GM23248 (cell line): ENCODE data around the gene CDK3.

Source experiments
- EZH2 ChIP-seq: fragments of 200-600 bp; sonication (generic); IDR thresholded peaks from 2 replicates; pipeline ENCODE4 v1.6.1; 2018; ENCODE audit warnings: antibody characterized with exemption, mild to moderate bottlenecking; ENCODE audit not compliant: insufficient read depth, poor library complexity, severe bottlenecking
- EZH2phosphoT487 ChIP-seq: fragments of 200-600 bp; sonication (generic); IDR thresholded peaks from 2 replicates; pipeline ENCODE4 v1.6.1; 2018; ENCODE audit warnings: antibody characterized with exemption, moderate library complexity, mild to moderate bottlenecking, low read depth; ENCODE audit not compliant: insufficient read depth

GRCh38 chr17:76053246-76054111 lies 52.8 kb downstream of the CDK3 start:
- TF ChIP-seq EZH2phosphoT487 (no peak), EZH2 (no peak)
